Colonic mucosa (tissue), 4 donors: ENCODE measurements around the gene CACNA1D. TPM values are rescaled to one million over a fixed set of nuclear protein-coding genes. Genes with fewer than 3 reads are reported as not detected.

Experiments used
- DNase-seq: peaks from one replicate; pipeline ENCODE4 v3.0.0-alpha.2; 2020
- H3K27ac ChIP-seq: fragments of 200-600 bp; one replicate; pipeline ENCODE4 v1.8.0; 2021
- H3K27me3 ChIP-seq: fragments of 200-600 bp; one replicate; pipeline ENCODE4 v1.8.0; 2021
- H3K36me3 ChIP-seq: fragments of 200-600 bp; one replicate; pipeline ENCODE4 v1.8.0; 2021
- H3K4me1 ChIP-seq: fragments of 200-600 bp; one replicate; pipeline ENCODE4 v1.8.0; 2021; ENCODE audit warnings: mild to moderate bottlenecking
- H3K4me3 ChIP-seq: fragments of 200-600 bp; one replicate; pipeline ENCODE4 v1.8.0; 2021
- H3K9ac ChIP-seq, 2 donors: one replicate each; pipeline ENCODE4 v1.7.0; 2013; ENCODE audit warnings: control low read depth in 2 of 2, low read depth in 2 of 2, low read length in 2 of 2
- H3K9me3 ChIP-seq: fragments of 200-600 bp; one replicate; pipeline ENCODE4 v1.8.0; 2021
- intact Hi-C: fragments of 100-400 bp; cut with DNase I; formaldehyde crosslinking; loops from one replicate; pipeline ENCODE4 v1.14.1; 2022
- total RNA-seq, 2 donors: library from RNA; stranded (reverse); fragmentation: NEBNext Ultra II Directional in 1 of 2; extraction: Animal tissue kit (Norgen Biotek cat#: 25700) in 1 of 2; gene quantifications; one replicate each; pipeline ENCODE4 v1.2.1, GENCODE V29; 2021
- TF ChIP-seq, protein P1 (sequence below): fragments of 200-600 bp; IDR thresholded peaks from one replicate; pipeline ENCODE4 v1.8.0; 2022; ENCODE audit warnings: antibody characterized with exemption, mild to moderate bottlenecking
- donor health status: healthy.
- donor health status: DM: no; HTN: no; CAD: no.
- donor health status: DM: no; HTN: no; CAD: no.

CACNA1D gene
- total RNA-seq, 2 donors from 2014 or later = 9.6 to 17.1 TPM

DNA sequence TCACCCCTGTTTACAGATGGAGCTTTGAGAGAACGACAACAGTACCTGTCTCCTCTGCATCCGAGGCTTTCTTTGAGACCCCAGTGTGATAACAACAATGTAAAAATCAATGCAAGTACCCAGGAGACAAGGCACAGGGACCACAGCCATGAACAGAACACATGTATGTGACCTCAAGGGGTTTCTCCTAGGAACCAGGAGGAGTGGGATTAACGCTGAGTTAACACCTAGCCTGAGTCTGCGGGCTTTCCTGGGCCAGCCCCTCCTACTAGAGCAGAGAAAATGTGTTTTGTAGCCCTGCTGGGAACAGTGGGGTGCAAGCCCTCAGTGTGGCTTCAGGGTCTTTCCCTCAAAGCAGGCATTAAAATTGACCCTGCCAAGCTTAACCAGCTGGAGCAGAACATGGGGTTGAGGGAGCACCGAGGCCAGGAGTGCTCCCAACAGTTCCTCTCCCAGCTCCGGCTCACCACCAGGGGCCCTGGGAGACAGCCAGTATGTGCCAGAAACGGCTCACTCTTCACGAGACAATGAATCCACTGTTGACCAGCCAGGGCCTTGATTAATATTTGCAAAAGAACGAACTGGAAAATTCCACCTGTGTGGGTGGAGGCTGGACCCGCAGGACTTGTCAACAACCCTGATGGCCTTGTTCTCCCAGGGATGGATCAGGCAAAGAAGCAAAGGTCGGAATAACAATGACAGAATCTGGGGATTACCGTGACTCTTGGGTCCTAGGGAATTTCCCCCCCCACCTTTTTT is 348.2 kb downstream of the CACNA1D start:
- H3K9me3 ChIP-seq = no peaks in the 10 kb centered on the region
- intact Hi-C loops = no loop called here
- H3K4me3 ChIP-seq = no peak overlapping the region
- H3K27me3 ChIP-seq = no peaks in the 10 kb centered on the region
- TF ChIP-seq, protein P1, sequence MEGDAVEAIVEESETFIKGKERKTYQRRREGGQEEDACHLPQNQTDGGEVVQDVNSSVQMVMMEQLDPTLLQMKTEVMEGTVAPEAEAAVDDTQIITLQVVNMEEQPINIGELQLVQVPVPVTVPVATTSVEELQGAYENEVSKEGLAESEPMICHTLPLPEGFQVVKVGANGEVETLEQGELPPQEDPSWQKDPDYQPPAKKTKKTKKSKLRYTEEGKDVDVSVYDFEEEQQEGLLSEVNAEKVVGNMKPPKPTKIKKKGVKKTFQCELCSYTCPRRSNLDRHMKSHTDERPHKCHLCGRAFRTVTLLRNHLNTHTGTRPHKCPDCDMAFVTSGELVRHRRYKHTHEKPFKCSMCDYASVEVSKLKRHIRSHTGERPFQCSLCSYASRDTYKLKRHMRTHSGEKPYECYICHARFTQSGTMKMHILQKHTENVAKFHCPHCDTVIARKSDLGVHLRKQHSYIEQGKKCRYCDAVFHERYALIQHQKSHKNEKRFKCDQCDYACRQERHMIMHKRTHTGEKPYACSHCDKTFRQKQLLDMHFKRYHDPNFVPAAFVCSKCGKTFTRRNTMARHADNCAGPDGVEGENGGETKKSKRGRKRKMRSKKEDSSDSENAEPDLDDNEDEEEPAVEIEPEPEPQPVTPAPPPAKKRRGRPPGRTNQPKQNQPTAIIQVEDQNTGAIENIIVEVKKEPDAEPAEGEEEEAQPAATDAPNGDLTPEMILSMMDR = peak; percentile 24
- H3K4me1 ChIP-seq = peaks cover 8% of the 10 kb centered on the region
- peak overlapping the region in 1 of 2 donors; percentile 68 for H3K9ac ChIP-seq
- peak overlapping the region; percentile 92 for H3K27ac ChIP-seq
- no peaks in the 10 kb centered on the region for H3K36me3 ChIP-seq
- peak; percentile 90 for DNase-seq

DNA sequence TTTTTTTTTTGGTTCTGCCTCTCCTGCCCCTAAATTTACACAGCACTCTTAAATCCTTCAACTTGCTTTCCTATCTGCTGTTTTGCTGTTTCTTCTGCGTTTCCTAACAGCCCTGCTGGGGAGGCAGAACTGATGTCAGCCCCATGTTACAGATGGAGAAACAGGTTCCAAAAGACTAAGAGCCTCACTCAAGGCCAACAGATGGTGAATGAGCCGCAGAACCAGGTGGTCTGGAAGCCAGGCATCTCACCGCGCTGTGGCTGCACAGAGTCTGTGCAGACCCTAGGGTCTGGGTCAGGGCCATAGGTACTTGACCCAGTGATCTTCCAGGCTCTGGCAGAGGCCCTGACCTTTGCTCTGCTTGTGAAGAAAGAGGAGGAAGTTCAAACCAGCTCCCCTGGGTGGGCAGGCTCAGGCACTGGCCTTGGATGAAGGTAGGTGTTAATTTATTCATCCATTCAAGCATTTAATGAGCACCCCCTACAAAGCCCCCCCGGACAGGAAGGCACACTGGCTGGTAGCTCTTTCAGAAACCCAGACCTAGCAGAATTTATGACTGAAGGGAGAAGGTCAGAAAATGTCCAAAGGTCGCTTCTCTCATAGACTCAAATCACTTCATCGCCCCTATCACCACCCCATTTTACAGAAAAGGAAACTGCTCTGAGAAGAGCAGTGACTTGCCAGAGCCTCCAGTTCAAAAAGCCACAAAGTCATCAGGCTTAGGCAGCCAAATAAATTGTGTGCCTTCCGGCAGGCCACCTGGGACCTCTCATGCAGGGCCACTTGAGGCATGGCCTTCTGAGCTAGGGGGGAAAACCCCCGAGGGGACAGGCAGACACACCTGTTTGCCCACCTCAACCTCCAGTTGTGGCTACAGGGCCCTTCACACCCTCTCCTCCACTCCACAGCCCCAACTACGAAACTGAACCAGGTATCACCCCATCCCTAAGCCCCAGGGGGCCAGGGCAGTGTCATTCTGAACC is 349.1 kb downstream of the CACNA1D start:
- peak overlapping the region; percentile 26 to 81 for H3K9ac ChIP-seq
- peaks cover 8% of the 10 kb centered on the region for H3K4me1 ChIP-seq
- peak overlapping the region; percentile 92 for H3K27ac ChIP-seq
- no peak overlapping the region for H3K4me3 ChIP-seq
- no peaks in the 10 kb centered on the region for H3K27me3 ChIP-seq
- peak; percentile 56 for DNase-seq
- H3K9me3 ChIP-seq = no peaks in the 10 kb centered on the region
- TF ChIP-seq, protein P1 = no peak
- intact Hi-C loops = no loop called here
- no peaks in the 10 kb centered on the region for H3K36me3 ChIP-seq

DNA sequence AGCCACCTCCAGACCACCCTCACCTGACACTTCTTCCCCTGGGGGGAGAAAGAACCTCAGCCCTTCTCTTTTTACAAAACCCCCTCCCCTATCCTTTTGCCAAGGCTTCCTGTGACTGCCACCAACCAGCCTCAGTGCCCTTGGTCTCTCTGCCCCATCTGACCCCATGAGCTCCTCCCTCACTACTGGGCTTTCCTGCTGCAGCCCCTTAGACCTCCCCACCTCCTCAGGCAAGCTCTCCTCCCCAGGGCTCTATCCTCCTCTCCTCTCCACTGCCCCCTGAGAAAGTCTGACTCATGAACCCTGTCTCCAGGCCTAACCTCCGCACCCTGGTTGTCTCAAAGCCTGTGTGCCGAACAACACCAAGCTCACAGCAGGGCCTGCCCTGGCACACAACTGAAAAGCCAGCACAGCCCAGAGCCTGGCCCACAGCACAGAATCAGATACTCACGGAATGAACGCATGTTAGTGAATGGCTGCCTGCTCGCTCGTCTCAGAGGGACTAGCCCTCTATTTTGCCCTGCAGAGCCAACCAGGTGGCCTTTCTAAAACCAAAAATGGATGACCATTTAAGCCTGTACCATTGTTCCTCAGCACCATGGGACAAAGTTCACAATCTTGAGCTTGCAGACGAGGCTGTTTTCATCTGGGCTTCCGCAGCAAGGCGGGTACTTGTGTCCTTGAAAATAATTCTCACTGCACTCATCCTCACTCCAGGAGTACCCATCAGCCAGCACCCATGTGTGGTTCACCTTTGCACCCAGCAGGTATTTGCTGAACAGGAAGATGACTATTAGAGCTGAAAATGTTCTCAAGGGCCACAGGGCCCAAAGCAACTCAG is 350.1 kb downstream of the CACNA1D start:
- DNase-seq = peak; percentile 69
- Histone ChIP-seq H3K9me3 (no peaks in the 10 kb centered on the region), H3K9ac (peak overlapping the region; percentile 26 to 81), H3K4me1 (peaks cover 8% of the 10 kb centered on the region), H3K4me3 (no peak overlapping the region), H3K27ac (peak overlapping the region; percentile 92), H3K36me3 (no peaks in the 10 kb centered on the region), H3K27me3 (no peaks in the 10 kb centered on the region)
- intact Hi-C loops = no loop called here
- TF ChIP-seq, protein P1 = no peak

DNA sequence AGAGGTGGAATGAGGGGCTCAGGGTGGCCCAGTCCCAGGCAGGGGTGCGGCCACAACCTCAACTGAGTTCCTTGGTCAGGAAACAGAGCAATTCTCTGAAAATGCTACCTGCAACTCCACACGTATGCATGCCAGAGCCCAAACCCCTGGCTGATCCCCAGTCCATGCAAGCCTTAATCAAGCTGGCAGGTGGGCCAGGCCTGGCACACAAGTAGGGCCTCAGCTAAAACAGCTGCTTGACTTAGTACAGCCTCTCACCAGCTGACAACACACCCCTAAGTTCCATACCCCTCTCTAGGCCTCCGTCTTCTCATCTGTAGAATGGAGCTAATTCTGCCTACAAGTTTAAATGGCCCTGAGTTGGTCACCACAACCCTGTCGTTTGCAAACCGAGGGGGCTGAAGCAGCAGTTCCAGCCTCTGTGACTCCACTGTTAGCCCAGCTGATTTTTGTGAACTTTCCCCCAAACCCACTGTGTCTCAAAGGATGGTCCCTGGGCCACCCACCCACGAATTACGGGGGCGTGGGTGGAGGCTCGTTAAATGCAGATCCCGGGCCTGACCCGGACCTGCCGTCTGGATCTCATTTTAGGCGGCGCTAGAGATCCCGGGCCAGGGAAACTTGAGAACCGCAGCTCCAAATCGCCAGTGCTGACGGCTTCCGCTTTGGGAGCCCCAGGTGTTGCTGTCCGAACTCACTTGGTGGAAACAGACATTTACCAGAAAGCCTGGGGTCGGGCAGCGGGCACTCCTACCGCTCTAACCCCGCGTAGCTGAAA is 350.9 kb downstream of the CACNA1D start:
- TF ChIP-seq, protein P1 = no peak
- DNase-seq = peak; percentile 69
- H3K27ac ChIP-seq = peak overlapping the region; percentile 92
- no peaks in the 10 kb centered on the region for H3K36me3 ChIP-seq
- intact Hi-C loops = no loop called here
- no peaks in the 10 kb centered on the region for H3K27me3 ChIP-seq
- H3K4me3 ChIP-seq = peak overlapping the region; percentile 83
- H3K4me1 ChIP-seq = peaks cover 8% of the 10 kb centered on the region
- H3K9ac ChIP-seq = peak overlapping the region; percentile 81
- no peaks in the 10 kb centered on the region for H3K9me3 ChIP-seq
